ENCODE data around the gene NOTCH2. TPM values are rescaled to one million over a fixed set of nuclear protein-coding genes. Genes with fewer than 3 reads are reported as not detected.

The NOTCH2 gene
- total and polyA plus RNA-seq, 2 donors (not counting 1 experiment from before 2014, with no cell fraction given) = 32.1 to 184 TPM

DNA sequence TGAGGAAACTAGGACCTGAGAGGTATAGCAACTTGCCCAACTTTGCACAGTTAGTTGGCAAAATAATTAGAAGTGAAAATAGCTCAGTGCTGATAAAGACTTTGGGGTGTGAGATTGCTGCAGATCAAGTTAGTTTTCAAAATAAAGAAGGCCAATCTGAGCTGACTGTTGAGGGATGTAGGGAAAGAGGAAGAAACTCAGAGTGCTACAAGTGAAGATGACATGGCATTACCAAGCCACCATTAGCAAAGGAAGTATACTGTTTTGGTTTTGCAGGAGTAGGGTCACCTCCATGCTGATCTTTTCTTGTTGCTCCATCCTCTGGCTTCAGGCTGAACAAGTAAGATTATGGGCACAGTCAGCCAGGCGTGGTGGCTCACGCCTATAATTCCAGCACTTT, 94.5 kb downstream of the NOTCH2 start:
- H3K4me2 ChIP-seq (replicated peaks; ENCODE audit: low read depth, low read length, poor library complexity, severe bottlenecking) = no peak overlapping the region
- Mint-ChIP-seq H3K27me3 (no peaks in the 10 kb centered on the region), H3K9me3 (ENCODE audit: insufficient read depth) (no peaks in the 10 kb centered on the region), H3K27ac (no peak overlapping the region), H3K4me1 (peaks cover 1% of the 10 kb centered on the region), H3K4me3 (no peak overlapping the region)
- TF ChIP-seq, protein P1, sequence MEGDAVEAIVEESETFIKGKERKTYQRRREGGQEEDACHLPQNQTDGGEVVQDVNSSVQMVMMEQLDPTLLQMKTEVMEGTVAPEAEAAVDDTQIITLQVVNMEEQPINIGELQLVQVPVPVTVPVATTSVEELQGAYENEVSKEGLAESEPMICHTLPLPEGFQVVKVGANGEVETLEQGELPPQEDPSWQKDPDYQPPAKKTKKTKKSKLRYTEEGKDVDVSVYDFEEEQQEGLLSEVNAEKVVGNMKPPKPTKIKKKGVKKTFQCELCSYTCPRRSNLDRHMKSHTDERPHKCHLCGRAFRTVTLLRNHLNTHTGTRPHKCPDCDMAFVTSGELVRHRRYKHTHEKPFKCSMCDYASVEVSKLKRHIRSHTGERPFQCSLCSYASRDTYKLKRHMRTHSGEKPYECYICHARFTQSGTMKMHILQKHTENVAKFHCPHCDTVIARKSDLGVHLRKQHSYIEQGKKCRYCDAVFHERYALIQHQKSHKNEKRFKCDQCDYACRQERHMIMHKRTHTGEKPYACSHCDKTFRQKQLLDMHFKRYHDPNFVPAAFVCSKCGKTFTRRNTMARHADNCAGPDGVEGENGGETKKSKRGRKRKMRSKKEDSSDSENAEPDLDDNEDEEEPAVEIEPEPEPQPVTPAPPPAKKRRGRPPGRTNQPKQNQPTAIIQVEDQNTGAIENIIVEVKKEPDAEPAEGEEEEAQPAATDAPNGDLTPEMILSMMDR (IDR thresholded peaks at IDR 0.05) = no peak
- no peak for TF ChIP-seq EZH2 (IDR thresholded peaks at IDR 0.05; ENCODE audit: borderline replicate concordance, insufficient read depth, low read depth, low read length, poor library complexity, severe bottlenecking)
- no peak overlapping the region for H3K4me3 ChIP-seq (ENCODE audit: control extremely low read depth in 1 of 5, extremely low read depth in 1 of 5, insufficient read depth in 1 of 5, low read depth in 2 of 5, low read length in 4 of 5)
- no peak overlapping the region for H2AFZ ChIP-seq (ENCODE audit: insufficient read depth, low read depth, low read length, poor library complexity, severe bottlenecking)
- intact Hi-C loops (cut with micrococcal nuclease) = no loop called here
- no peaks in the 10 kb centered on the region for H3K27me3 ChIP-seq (replicated peaks in 1 of 4; ENCODE audit: control extremely low read depth in 1 of 4, control insufficient read depth in 3 of 4, insufficient read depth in 4 of 4, low read length in 3 of 4)
- H3K9ac ChIP-seq (ENCODE audit: low read length) = no peak overlapping the region
- WGBS (ENCODE audit: insufficient coverage) = 100% methylated on average over 2 of the region's 2 CpGs
- ATAC-seq (ENCODE audit: low read depth) (no peak), DNase-seq (no peak)
- H3K36me3 ChIP-seq (replicated peaks in 1 of 2; ENCODE audit: control extremely low read depth in 1 of 2, control insufficient read depth in 1 of 2, extremely low read depth in 1 of 2, insufficient read depth in 2 of 2, low read length in 1 of 2) = peaks cover 6 to 60% of the 10 kb centered on the region in 2 experiments
- H3K27ac ChIP-seq (ENCODE audit: low read length in 2 of 2) = no peak overlapping the region
- peaks cover 17% of the 10 kb centered on the region for H3K79me2 ChIP-seq (ENCODE audit: control insufficient read depth, insufficient read depth, low read length)
- H3K9me3 ChIP-seq (ENCODE audit: control extremely low read depth in 1 of 3, control insufficient read depth in 2 of 3, insufficient read depth in 1 of 3, low read length in 2 of 3) = no peaks in the 10 kb centered on the region
- ChIA-PET POLR2A (no interaction called here), CTCF (no interaction called here)
- H3K4me1 ChIP-seq (ENCODE audit: control insufficient read depth in 2 of 2, insufficient read depth in 2 of 2, low read length in 2 of 2) = no peaks in the 10 kb centered on the region
- peaks cover 49% of the 10 kb centered on the region for H4K20me1 ChIP-seq (ENCODE audit: control insufficient read depth, insufficient read depth, low read length, poor library complexity, severe bottlenecking)

DNA sequence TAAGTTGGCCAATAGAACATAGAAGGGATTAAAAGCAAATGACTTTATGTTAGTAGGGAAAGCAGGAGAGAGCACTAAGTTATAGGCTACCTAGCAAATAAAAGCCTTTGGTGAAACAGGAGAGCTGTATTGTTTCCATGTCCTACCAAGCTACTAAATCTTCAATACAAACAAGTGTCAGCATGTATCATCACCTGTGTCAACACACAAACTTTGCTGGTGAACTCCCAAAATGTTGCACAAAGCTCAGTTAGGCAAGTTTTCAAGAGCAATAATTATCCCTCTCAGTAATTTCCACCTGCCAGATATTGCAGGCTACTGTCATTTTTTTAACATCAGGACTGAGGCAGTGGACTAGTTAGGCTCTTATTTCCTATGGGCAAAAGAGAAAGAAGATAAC, 95.4 kb downstream of the NOTCH2 start:
- intact Hi-C loops (cut with micrococcal nuclease) = no loop called here
- Mint-ChIP-seq H3K9me3 (ENCODE audit: insufficient read depth) (no peaks in the 10 kb centered on the region), H3K4me3 (no peak overlapping the region), H3K4me1 (peaks cover 1% of the 10 kb centered on the region), H3K27me3 (no peaks in the 10 kb centered on the region), H3K27ac (no peak overlapping the region)
- TF ChIP-seq, protein P1 (IDR thresholded peaks at IDR 0.05) = no peak
- TF ChIP-seq EZH2 (IDR thresholded peaks at IDR 0.05; ENCODE audit: borderline replicate concordance, insufficient read depth, low read depth, low read length, poor library complexity, severe bottlenecking) = no peak
- no peaks in the 10 kb centered on the region for H3K27me3 ChIP-seq (replicated peaks in 1 of 4; ENCODE audit: control extremely low read depth in 1 of 4, control insufficient read depth in 3 of 4, insufficient read depth in 4 of 4, low read length in 3 of 4)
- peaks cover 43% of the 10 kb centered on the region for H4K20me1 ChIP-seq (ENCODE audit: control insufficient read depth, insufficient read depth, low read length, poor library complexity, severe bottlenecking)
- no peak overlapping the region for H3K9ac ChIP-seq (ENCODE audit: low read length)
- DNase-seq = no peak
- no peak overlapping the region for H3K4me3 ChIP-seq (ENCODE audit: control extremely low read depth in 1 of 5, extremely low read depth in 1 of 5, insufficient read depth in 1 of 5, low read depth in 2 of 5, low read length in 4 of 5)
- ATAC-seq (ENCODE audit: low read depth) = no peak
- H2AFZ ChIP-seq (ENCODE audit: insufficient read depth, low read depth, low read length, poor library complexity, severe bottlenecking) = no peak overlapping the region
- peaks cover 6 to 64% of the 10 kb centered on the region in 2 experiments for H3K36me3 ChIP-seq (replicated peaks in 1 of 2; ENCODE audit: control extremely low read depth in 1 of 2, control insufficient read depth in 1 of 2, extremely low read depth in 1 of 2, insufficient read depth in 2 of 2, low read length in 1 of 2)
- POLR2A ChIA-PET = no interaction called here
- CTCF ChIA-PET = interaction anchor here (1.1 kb wide), 1 partner anchor 15 kb away, joined by 3 read pairs; no protein-coding TSS in a partner anchor
- no peaks in the 10 kb centered on the region for H3K4me1 ChIP-seq (ENCODE audit: control insufficient read depth in 2 of 2, insufficient read depth in 2 of 2, low read length in 2 of 2)
- H3K79me2 ChIP-seq (ENCODE audit: control insufficient read depth, insufficient read depth, low read length) = peaks cover 13% of the 10 kb centered on the region
- no peak overlapping the region for H3K4me2 ChIP-seq (replicated peaks; ENCODE audit: low read depth, low read length, poor library complexity, severe bottlenecking)
- no peak overlapping the region for H3K27ac ChIP-seq (ENCODE audit: low read length in 2 of 2)
- H3K9me3 ChIP-seq (ENCODE audit: control extremely low read depth in 1 of 3, control insufficient read depth in 2 of 3, insufficient read depth in 1 of 3, low read length in 2 of 3) = no peaks in the 10 kb centered on the region
